Body of pancreas (tissue), 4 donors: ENCODE data around the gene SSR4.

ENCODE experiments used
- CTCF ChIP-seq, 7 experiments: fragments of 450-650 bp in 4 of 7; fragments of 200-600 bp in 3 of 7; sonication (generic) in 3 of 7; IDR thresholded peaks; one replicate each; pipeline ENCODE4 v1.5.1; 2016 to 2019; ENCODE audit warnings: antibody characterized with exemption in 7 of 7
- POLR2A ChIP-seq, 3 donors: fragments of 450-650 bp; IDR thresholded peaks; one replicate each; pipeline ENCODE4 v1.6.1; 2016; ENCODE audit warnings: antibody characterized with exemption in 3 of 3, mild to moderate bottlenecking in 2 of 3

- TF ChIP-seq POLR2A (IDR thresholded peaks at IDR 0.05) = no peak
- no peak for TF ChIP-seq CTCF (IDR thresholded peaks at IDR 0.05)
These were observed 28.2 kb upstream of the SSR4 start for GRCh38 chrX:153766098-153766817.
